ENCODE data around the gene FGF18. TPM values are rescaled to one million over a fixed set of nuclear protein-coding genes. Genes with fewer than 3 reads are reported as not detected.
"Not testable (repeated sequence)": the region's sequence is repeated elsewhere in the genome, so short reads cannot be mapped to it uniquely, and the experiment has no call there.

Gene FGF18
- total RNA-seq, 4 donors from 2014 or later, result 0.53 TPM; not detected in 3

DNA sequence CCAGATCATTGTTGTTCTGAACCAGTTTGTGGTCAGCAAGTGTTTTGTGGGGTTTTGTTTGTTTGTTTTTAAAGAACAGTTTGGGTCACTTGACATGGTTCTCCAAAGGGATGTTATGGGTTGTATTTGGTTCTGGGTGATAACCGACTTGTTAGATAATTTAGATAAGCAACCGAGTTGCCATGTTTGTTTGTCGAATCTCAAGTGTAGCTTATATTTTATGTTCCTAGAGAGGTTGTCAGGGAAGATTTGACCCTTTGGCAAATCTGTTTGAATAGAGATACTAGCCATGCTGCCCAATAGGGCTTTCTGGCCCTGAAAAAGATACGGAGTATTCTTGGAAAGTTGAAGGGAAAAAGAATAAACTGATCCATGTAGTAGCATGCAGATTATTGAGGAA lies 12.2 kb upstream of the FGF18 start:
- Histone ChIP-seq H3K27me3 (no peaks in the 10 kb centered on the region), H3K27ac (no peak overlapping the region), H3K36me3 (peaks cover 0 to 64% (median 0%) of the 10 kb centered on the region in 3 donors), H3K9me3 (no peaks in the 10 kb centered on the region), H3K4me3 (no peak overlapping the region), H3K4me1 (peaks cover 0 to 15% (median 3%) of the 10 kb centered on the region in 4 donors)
- no peak for DNase-seq
- TF ChIP-seq POLR2A (IDR thresholded peaks at IDR 0.05), result no peak
- TF ChIP-seq, protein P1, sequence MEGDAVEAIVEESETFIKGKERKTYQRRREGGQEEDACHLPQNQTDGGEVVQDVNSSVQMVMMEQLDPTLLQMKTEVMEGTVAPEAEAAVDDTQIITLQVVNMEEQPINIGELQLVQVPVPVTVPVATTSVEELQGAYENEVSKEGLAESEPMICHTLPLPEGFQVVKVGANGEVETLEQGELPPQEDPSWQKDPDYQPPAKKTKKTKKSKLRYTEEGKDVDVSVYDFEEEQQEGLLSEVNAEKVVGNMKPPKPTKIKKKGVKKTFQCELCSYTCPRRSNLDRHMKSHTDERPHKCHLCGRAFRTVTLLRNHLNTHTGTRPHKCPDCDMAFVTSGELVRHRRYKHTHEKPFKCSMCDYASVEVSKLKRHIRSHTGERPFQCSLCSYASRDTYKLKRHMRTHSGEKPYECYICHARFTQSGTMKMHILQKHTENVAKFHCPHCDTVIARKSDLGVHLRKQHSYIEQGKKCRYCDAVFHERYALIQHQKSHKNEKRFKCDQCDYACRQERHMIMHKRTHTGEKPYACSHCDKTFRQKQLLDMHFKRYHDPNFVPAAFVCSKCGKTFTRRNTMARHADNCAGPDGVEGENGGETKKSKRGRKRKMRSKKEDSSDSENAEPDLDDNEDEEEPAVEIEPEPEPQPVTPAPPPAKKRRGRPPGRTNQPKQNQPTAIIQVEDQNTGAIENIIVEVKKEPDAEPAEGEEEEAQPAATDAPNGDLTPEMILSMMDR (IDR thresholded peaks at IDR 0.05), result no peak

DNA sequence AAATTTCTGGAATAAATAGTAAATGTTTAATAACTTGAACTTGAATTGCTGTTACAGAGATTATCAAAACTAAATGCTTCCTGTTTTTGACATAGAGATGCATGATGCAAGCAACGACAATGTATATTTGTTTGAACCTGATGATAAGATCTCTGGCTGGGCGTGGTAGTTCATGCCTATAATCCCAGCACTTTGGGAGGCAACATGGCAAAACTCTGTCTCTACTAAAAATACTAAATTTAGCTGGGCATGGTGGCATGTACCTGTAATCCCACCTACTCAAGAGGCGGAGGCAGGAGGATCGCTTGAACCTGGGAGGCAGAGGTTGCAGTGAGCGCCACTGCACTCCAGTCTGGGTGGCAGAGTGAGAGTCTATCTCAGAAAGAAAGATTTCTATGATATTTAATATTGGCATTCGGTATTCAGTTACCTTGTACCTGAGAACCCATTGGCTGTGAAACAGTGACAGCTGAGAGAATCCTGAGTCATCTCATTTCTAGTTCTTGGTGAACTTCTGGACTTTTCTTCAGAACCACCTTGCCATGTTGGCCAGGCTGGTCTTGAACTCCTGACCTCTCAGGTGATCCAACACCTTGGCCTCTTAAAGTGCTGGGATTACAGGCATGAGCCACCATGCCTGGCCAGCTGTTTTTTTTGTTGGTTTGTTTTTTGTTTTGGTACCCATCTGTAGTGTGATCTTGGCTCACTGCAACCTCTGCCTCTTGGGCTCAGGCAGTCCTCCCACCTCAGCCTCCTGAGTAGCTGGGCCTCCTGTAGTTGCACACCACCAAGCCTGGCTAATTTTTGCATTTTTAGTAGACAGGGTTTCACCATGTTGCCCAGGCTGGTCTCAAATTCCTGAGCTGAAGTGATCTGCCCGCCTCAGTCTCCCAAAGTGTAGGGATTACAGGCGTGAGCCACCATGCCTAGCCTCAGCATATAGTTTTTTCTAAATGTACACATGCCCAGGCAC lies 10.0 kb upstream of the FGF18 start:
- H3K4me1 ChIP-seq, result peaks cover 0 to 15% (median 3%) of the 10 kb centered on the region in 4 donors
- peaks cover 0 to 64% (median 0%) of the 10 kb centered on the region in 3 donors for H3K36me3 ChIP-seq
- DNase-seq, result no peak
- H3K27me3 ChIP-seq, result no peaks in the 10 kb centered on the region
- no peaks in the 10 kb centered on the region for H3K9me3 ChIP-seq
- H3K4me3 ChIP-seq, result no peak overlapping the region
- TF ChIP-seq, protein P1 (IDR thresholded peaks at IDR 0.05), result no peak
- TF ChIP-seq POLR2A (IDR thresholded peaks at IDR 0.05), result no peak
- no peak overlapping the region for H3K27ac ChIP-seq

DNA sequence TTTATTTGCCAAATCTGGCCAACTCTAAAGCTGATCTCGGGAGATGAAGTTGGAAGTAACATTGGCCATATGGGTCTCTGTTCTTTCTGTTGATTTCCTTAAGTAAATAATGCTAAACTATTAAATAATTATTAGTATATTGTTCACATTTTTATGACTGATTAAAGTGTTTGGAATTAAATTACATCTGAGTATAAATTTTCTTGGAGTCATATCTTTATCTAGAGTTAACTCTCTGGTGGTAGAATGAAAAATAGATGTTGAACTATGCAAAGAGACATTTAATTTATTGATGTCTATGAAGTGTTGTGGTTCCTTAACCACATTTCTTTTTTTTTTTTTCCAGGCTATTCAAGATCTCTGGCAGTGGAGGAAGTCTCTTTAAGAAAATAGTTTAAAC lies 9.3 kb upstream of the FGF18 start:
- Histone ChIP-seq H3K27me3 (no peaks in the 10 kb centered on the region), H3K27ac (no peak overlapping the region), H3K9me3 (no peaks in the 10 kb centered on the region), H3K4me1 (peaks cover 0 to 15% (median 3%) of the 10 kb centered on the region in 4 donors), H3K4me3 (no peak overlapping the region), H3K36me3 (peaks cover 0 to 58% (median 0%) of the 10 kb centered on the region in 3 donors)
- no peak for DNase-seq
- no peak for TF ChIP-seq POLR2A (IDR thresholded peaks at IDR 0.05)
- TF ChIP-seq, protein P1 (IDR thresholded peaks at IDR 0.05), result no peak

DNA sequence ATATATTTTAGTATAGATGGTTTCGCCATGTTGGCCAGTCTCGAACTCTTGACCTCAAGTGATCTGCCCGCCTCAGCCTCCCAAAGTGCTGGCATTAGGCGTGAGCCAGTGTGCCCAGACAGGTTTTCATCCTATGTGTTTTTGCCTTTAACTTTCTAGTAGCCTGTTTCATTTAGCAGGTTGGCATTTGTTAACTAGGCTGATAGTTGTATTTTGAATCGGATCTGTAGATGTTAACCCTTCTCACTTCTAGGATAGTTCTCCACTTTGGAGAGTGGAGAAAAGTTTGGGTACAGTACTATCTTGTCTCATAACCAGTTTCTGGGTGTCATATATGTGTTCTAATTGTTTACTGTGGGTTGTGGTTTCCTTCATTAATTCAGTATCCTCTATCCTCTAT lies 7.3 kb upstream of the FGF18 start:
- TF ChIP-seq, protein P1 (IDR thresholded peaks at IDR 0.05), result no peak
- no peak for TF ChIP-seq POLR2A (IDR thresholded peaks at IDR 0.05)
- no peak overlapping the region for H3K4me3 ChIP-seq
- peaks cover 0 to 15% (median 0%) of the 10 kb centered on the region in 4 donors for H3K4me1 ChIP-seq
- H3K27me3 ChIP-seq, result no peaks in the 10 kb centered on the region
- no peaks in the 10 kb centered on the region for H3K9me3 ChIP-seq
- DNase-seq, result no peak
- peaks cover 0 to 41% (median 0%) of the 10 kb centered on the region in 3 donors for H3K36me3 ChIP-seq
- no peak overlapping the region for H3K27ac ChIP-seq

DNA sequence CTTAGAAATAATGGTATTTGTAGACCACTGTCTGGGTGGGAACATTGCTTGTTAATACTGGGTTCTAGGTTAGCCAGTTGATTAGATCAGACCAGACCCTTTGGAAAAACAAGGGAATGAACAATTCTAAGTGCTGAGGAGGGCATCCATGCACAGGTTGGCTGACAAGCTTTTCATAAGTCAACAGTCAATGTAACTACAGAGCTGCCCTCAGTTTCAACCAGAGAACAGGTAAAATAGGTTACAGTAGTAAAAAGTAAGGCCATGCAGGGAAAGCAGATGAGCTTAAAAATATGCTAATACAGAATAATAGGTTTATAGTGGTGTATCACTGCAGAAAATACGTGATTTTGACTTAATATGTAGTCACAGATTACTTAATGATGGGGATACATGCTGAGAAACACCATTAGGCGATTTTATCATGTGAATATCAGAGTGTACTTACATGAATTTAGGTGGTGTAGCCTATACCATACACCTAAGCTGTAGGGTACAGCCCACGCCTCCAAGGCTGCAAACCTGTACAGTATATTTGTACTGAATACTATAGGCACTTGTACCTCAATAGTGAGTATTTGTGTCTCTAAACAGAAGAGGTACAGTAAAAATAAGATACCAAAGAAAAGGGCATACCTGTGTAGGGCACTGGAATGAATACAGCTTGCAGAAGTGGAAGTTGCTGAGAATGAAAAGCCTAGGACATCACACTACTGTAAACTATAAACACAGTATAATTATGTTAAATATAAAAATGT lies 6.1 kb upstream of the FGF18 start:
- no peak for TF ChIP-seq POLR2A (IDR thresholded peaks at IDR 0.05)
- TF ChIP-seq, protein P1 (IDR thresholded peaks at IDR 0.05), result no peak
- peaks cover 0 to 30% (median 0%) of the 10 kb centered on the region in 3 donors for H3K36me3 ChIP-seq
- no peak overlapping the region for H3K4me3 ChIP-seq
- no peaks in the 10 kb centered on the region for H3K9me3 ChIP-seq
- H3K4me1 ChIP-seq, result peaks cover 0 to 16% (median 0%) of the 10 kb centered on the region in 4 donors
- no peak for DNase-seq
- no peaks in the 10 kb centered on the region for H3K27me3 ChIP-seq
- no peak overlapping the region for H3K27ac ChIP-seq

DNA sequence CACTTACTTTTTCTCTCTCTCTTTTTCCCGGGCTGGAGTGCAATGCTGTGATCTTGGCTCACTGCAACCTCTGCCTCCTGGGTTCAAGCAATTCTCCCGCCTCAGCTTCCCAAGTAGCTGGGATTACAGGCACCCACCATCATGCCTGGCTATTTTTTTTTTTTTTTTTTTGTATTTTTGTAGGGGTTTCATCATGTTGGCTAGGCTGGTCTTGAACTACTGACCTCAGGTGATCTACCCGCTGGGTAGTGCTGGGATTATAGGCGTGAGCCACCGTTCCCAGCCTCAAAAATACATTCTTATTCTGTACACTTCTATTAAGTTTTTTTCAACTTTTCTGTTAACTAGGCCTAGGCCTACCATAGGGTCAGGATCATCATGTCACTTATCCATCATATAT lies 5.5 kb upstream of the FGF18 start:
- not testable (repeated sequence) for H3K27ac ChIP-seq, H3K9me3 ChIP-seq, H3K27me3 ChIP-seq, DNase-seq, H3K4me3 ChIP-seq
- peaks cover 0 to 24% (median 0%) of the 10 kb centered on the region in 3 donors for H3K36me3 ChIP-seq
- H3K4me1 ChIP-seq, result peaks cover 0 to 16% (median 5%) of the 10 kb centered on the region in 4 donors
